ENCODE results near the gene NHP2.

DNA sequence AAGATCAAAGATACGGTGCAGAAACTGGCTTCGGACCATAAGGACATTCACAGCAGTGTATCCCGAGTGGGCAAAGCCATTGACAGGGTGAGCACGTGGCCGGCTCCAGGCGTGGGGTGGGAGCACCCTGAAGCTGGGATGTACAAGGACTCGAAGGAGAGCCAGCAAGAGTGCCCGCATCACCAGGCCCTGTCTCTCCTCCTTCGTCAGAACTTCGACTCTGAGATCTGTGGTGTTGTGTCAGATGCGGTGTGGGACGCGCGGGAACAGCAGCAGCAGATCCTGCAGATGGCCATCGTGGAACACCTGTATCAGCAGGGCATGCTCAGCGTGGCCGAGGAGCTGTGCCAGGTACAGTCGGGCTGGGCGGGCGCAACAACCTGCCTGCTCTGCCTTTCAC, 11.0 kb downstream of the NHP2 start:
- no peak for TF ChIP-seq POLR2A (IDR thresholded peaks at IDR 0.05)
- TF ChIP-seq, protein P1, sequence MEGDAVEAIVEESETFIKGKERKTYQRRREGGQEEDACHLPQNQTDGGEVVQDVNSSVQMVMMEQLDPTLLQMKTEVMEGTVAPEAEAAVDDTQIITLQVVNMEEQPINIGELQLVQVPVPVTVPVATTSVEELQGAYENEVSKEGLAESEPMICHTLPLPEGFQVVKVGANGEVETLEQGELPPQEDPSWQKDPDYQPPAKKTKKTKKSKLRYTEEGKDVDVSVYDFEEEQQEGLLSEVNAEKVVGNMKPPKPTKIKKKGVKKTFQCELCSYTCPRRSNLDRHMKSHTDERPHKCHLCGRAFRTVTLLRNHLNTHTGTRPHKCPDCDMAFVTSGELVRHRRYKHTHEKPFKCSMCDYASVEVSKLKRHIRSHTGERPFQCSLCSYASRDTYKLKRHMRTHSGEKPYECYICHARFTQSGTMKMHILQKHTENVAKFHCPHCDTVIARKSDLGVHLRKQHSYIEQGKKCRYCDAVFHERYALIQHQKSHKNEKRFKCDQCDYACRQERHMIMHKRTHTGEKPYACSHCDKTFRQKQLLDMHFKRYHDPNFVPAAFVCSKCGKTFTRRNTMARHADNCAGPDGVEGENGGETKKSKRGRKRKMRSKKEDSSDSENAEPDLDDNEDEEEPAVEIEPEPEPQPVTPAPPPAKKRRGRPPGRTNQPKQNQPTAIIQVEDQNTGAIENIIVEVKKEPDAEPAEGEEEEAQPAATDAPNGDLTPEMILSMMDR (IDR thresholded peaks at IDR 0.05), result no peak
